Activated naive CD8-positive, alpha-beta T cell treated with anti-CD3 and anti-CD28 coated beads for 36 hours (primary cell): ENCODE results near the gene SLC27A1. TPM values are rescaled to one million over a fixed set of nuclear protein-coding genes. Genes with fewer than 3 reads are reported as not detected.
A peak's percentile ranks its signal among the peaks of the same experiment; 100 is the strongest.
"Not testable (repeated sequence)": the region's sequence is repeated elsewhere in the genome, so short reads cannot be mapped to it uniquely, and the experiment has no call there.

ENCODE experiments used
- DNase-seq: peaks from one replicate; pipeline ENCODE4 v3.0.0; 2021
- H3K27ac Mint-ChIP-seq: one replicate; pipeline ENCODE4 v1.8.0; 2022; ENCODE audit warnings: mild to moderate bottlenecking, moderate library complexity, mixed read lengths
- H3K27me3 Mint-ChIP-seq: one replicate; pipeline ENCODE4 v1.8.0; 2022; ENCODE audit warnings: mild to moderate bottlenecking, mixed read lengths
- H3K36me3 Mint-ChIP-seq: one replicate; pipeline ENCODE4 v1.8.0; 2021; ENCODE audit warnings: mild to moderate bottlenecking, mixed read lengths
- H3K4me1 Mint-ChIP-seq: one replicate; pipeline ENCODE4 v1.8.0; 2021; ENCODE audit warnings: mixed read lengths
- H3K4me3 Mint-ChIP-seq: one replicate; pipeline ENCODE4 v1.8.0; 2022; ENCODE audit warnings: mild to moderate bottlenecking, moderate library complexity, mixed read lengths
- H3K9me3 Mint-ChIP-seq: one replicate; pipeline ENCODE4 v1.8.0; 2022; ENCODE audit warnings: mixed read lengths
- total RNA-seq, 2 experiments: library from RNA; stranded (reverse); gene quantifications; one replicate each; pipeline ENCODE4 v1.2.3, GENCODE V29; 2021

Gene SLC27A1
- total RNA-seq, 2 experiments from 2014 or later, result 2.6 to 2.8 TPM

DNA sequence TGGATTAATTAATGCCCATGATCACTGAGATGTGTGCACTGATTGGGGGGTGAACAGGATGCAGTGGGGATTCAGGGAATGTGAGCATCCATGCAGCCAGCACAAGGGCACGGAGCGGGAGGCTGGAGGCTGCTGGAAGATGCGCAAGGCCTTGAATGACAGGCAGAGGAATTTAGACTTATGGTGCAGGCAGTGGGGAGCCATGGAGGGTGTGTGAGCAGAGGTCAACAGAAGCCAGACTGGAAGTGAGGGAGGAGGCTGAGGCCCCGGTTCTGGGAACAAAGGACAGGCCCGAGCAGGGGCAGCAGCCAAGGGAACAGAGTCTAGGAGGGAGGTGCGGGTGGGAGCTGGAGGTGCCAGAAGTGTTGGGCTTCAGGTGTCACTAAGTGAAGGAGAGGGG lies 77.8 kb downstream of the SLC27A1 start:
- no peak for DNase-seq
- Mint-ChIP-seq H3K4me3 (no peak overlapping the region), H3K27me3 (no peaks in the 10 kb centered on the region), H3K4me1 (no peaks in the 10 kb centered on the region), H3K27ac (no peak overlapping the region), H3K36me3 (no peaks in the 10 kb centered on the region), H3K9me3 (no peaks in the 10 kb centered on the region)

DNA sequence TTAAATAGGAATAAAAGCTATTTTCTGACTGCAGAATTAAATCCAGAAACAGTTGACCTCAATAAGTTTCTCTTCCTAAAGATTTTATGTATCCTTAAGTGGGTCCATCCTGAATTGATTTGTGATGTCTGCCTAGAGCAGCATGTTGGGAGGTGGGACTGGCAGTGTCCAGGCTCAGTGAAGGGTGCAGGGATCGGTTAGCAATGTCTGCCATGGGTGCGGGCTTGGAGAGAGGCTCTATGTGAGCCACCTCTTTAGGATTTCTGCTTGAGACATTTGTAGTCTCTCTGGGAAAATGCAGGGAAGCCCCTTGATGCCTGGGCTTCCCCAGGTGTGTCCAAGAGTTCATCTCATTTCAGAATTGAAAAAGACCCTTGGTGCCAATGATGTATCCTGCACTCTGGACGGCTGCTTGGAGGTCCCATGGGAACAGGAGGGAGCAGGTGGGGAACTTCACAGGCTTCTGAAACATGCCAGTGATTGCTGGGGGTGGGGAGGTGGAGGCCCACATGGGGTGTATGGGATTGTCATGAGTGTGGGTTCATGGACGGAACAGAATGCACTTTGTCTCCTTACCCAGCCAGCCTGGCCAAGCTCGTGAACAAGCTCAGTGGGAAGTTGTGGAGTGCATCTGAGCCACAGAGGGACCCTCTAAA lies 78.9 kb downstream of the SLC27A1 start:
- Mint-ChIP-seq H3K27ac (no peak overlapping the region), H3K36me3 (no peaks in the 10 kb centered on the region), H3K9me3 (no peaks in the 10 kb centered on the region), H3K4me1 (no peaks in the 10 kb centered on the region), H3K4me3 (no peak overlapping the region), H3K27me3 (no peaks in the 10 kb centered on the region)
- no peak for DNase-seq

DNA sequence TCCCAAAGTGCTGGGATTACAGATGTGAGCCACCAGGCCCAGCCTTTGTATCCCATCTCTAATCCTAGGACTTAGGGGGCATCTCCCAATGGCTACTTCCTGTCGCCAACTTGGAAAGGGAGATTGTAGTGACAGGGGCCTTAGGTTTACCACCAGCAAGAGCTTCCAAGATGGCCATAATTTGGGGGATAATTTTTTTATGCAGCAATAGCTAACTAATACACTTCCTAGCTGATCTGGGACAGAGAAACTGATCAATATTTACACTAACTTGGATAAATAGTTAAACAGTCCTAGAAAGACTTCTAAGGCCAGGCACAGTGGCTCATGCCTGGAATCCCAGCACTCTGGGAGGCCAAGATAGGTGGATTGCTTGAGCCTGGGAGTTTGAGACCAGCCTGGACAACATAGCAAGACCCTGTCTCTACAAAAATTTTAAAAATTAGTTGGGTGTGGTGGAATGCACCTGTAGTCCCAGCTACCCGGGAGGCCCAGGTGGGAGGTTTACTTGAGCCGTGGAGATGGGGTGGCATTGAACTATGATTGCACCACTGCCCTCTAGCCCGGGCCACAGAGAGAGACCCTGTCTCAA lies 79.8 kb downstream of the SLC27A1 start:
- Mint-ChIP-seq H3K27me3 (no peaks in the 10 kb centered on the region), H3K4me3 (no peak overlapping the region), H3K4me1 (peaks cover 3% of the 10 kb centered on the region)

GRCh38 chr19:17552735-17553134 lies 82.4 kb downstream of the SLC27A1 start:
- H3K9me3 Mint-ChIP-seq, H3K27ac Mint-ChIP-seq, H3K4me3 Mint-ChIP-seq, H3K4me1 Mint-ChIP-seq, DNase-seq, H3K27me3 Mint-ChIP-seq: not testable (repeated sequence)
- H3K36me3 Mint-ChIP-seq, result peaks cover 11% of the 10 kb centered on the region

More for the DNA sequence above, 79.8 kb downstream of the SLC27A1 start:
- no peak for DNase-seq
- no peaks in the 10 kb centered on the region for H3K36me3 Mint-ChIP-seq
- H3K27ac Mint-ChIP-seq, result no peak overlapping the region
- H3K9me3 Mint-ChIP-seq, result no peaks in the 10 kb centered on the region

- H3K4me1 Mint-ChIP-seq, result peaks cover 7% of the 10 kb centered on the region
- H3K36me3 Mint-ChIP-seq, result peaks cover 11% of the 10 kb centered on the region
- H3K27me3 Mint-ChIP-seq, result no peaks in the 10 kb centered on the region
- no peak for DNase-seq
- no peak overlapping the region for H3K4me3 Mint-ChIP-seq
- no peak overlapping the region for H3K27ac Mint-ChIP-seq
- H3K9me3 Mint-ChIP-seq, result no peaks in the 10 kb centered on the region
Observed at GRCh38 chr19:17553256-17553655, 82.9 kb downstream of the SLC27A1 start.

DNA sequence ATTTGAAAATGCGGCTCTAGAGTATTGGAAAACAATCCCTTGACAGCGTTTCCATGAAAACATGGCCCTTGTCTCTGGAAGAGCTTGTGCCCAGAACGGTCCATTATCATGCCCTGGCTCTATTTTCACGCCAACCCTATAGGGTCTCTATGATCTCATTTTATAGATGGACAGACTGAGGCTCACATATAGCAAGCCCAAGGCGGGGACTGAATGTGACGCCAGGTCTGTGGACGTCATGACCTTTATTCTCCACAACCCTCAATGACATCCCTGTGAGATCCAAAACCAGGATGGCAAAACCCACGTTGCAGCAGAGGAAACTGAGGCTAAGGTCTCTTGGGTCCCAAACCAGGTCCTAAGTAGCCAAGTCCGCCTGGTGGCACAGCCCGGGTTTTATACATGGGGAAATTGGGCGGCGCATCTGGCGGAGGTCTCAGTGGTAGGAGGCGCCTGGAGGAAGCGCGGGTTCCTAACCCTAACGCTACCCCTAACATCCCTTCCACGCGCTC lies 84.7 kb downstream of the SLC27A1 start:
- Mint-ChIP-seq H3K9me3 (no peaks in the 10 kb centered on the region), H3K27me3 (no peaks in the 10 kb centered on the region), H3K27ac (peak overlapping the region; percentile 77), H3K36me3 (peaks cover 17% of the 10 kb centered on the region), H3K4me3 (peak overlapping the region; percentile 80), H3K4me1 (peaks cover 7% of the 10 kb centered on the region)
- DNase-seq, result no peak

DNA sequence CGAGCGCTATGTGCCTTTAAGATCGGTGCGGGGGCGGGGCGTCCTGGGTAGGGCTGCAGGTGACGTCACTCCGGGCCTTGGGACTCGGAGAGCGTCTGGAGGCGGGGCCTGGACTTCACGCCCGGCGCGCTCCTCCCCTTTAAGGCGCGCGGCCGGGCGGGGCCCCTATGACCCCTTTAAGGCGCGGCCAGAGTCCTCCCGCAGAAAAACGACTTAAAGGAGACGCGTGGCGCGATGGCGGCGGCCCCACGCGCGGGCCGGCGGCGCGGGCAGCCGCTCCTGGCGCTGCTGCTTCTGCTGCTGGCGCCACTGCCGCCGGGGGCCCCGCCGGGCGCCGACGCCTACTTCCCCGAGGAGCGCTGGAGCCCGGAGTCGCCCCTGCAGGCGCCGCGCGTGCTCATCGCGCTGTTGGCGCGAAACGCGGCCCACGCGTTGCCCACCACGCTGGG lies 85.2 kb downstream of the SLC27A1 start, which contains the start of gene COLGALT1:
TSS of gene COLGALT1 (plus strand) at position 170 of the 449 bp plus-strand sequence. CDS start at position 235, 65 bp downstream.
- DNase-seq, result peak; percentile 98
- Mint-ChIP-seq H3K27ac (peak within 1 kb of the TSS; percentile 83), H3K4me3 (peak within 1 kb of the TSS; percentile 87), H3K27me3 (no peaks in the 10 kb centered on the region), H3K4me1 (peaks cover 9% of the 10 kb centered on the region), H3K36me3 (peaks cover 21% of the 10 kb centered on the region), H3K9me3 (no peaks in the 10 kb centered on the region)

Other genes with a start within 250 kb of the SLC27A1 start
- 10 to 100 TPM; 11.9 to 12.6 TPM for gene OCEL1, start 244.3 kb upstream of the SLC27A1 start, total RNA-seq
- gene NR2F6, start 224.6 kb upstream of the SLC27A1 start, total RNA-seq, result 1 to 10 TPM; 6.9 to 7.1 TPM
- not detected for gene USHBP1, start 205.8 kb upstream of the SLC27A1 start, total RNA-seq
- gene BABAM1, start 203.1 kb upstream of the SLC27A1 start, total RNA-seq, result 100 to 1,000 TPM; 107 to 112 TPM
- gene ANKLE1, start 188.6 kb upstream of the SLC27A1 start, total RNA-seq, result 10 to 100 TPM; 22.9 to 23.2 TPM
- 1 to 10 TPM; 4.1 to 4.9 TPM for gene ABHD8, start 167.1 kb upstream of the SLC27A1 start, total RNA-seq
- gene MRPL34, start 164.7 kb upstream of the SLC27A1 start, total RNA-seq, result 100 to 1,000 TPM; 122 to 128 TPM
- gene DDA1, start 161.0 kb upstream of the SLC27A1 start, total RNA-seq, result 10 to 100 TPM; 41.0 to 43.6 TPM
- 1 to 10 TPM; 2.5 to 2.7 TPM for gene ANO8, start 135.7 kb upstream of the SLC27A1 start, total RNA-seq
- 10 to 100 TPM; 49.0 to 49.6 TPM for gene GTPBP3, start 133.0 kb upstream of the SLC27A1 start, total RNA-seq
- gene PLVAP, start 93.2 kb upstream of the SLC27A1 start, total RNA-seq, result not detected
- gene CCDC194, start 76.3 kb upstream of the SLC27A1 start, total RNA-seq, result 1 to 10 TPM in 1 of 2 experiments, under 1 TPM in 1; 0.96 to 1.6 TPM
- gene BST2, start 64.9 kb upstream of the SLC27A1 start, total RNA-seq, result 10 to 100 TPM; 92.6 to 98.6 TPM
- 10 to 100 TPM; 26.4 to 27.4 TPM for gene MVB12A, start 50.5 kb upstream of the SLC27A1 start, total RNA-seq
- not detected for gene TMEM221, start 21.9 kb upstream of the SLC27A1 start, total RNA-seq
- not detected for gene NXNL1, start 9.6 kb upstream of the SLC27A1 start, total RNA-seq
- gene PGLS, start 41.1 kb downstream of the SLC27A1 start, total RNA-seq, result 10 to 100 TPM; 55.0 to 58.4 TPM
- 10 to 100 TPM; 78.9 to 80.1 TPM for gene COLGALT1, start 85.1 kb downstream of the SLC27A1 start, total RNA-seq
- gene UNC13A, start 217.8 kb downstream of the SLC27A1 start, total RNA-seq, result under 1 TPM in 1 of 2 experiments, not detected in 1; 0.08 TPM
- gene MAP1S, start 249.0 kb downstream of the SLC27A1 start, total RNA-seq, result 10 to 100 TPM; 61.0 to 62.2 TPM